ENCODE measurements around the gene RAPGEF1.

- TF ChIP-seq, protein P1, sequence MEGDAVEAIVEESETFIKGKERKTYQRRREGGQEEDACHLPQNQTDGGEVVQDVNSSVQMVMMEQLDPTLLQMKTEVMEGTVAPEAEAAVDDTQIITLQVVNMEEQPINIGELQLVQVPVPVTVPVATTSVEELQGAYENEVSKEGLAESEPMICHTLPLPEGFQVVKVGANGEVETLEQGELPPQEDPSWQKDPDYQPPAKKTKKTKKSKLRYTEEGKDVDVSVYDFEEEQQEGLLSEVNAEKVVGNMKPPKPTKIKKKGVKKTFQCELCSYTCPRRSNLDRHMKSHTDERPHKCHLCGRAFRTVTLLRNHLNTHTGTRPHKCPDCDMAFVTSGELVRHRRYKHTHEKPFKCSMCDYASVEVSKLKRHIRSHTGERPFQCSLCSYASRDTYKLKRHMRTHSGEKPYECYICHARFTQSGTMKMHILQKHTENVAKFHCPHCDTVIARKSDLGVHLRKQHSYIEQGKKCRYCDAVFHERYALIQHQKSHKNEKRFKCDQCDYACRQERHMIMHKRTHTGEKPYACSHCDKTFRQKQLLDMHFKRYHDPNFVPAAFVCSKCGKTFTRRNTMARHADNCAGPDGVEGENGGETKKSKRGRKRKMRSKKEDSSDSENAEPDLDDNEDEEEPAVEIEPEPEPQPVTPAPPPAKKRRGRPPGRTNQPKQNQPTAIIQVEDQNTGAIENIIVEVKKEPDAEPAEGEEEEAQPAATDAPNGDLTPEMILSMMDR (IDR thresholded peaks at IDR 0.05), result no peak
- TF ChIP-seq EZH2 (IDR thresholded peaks at IDR 0.05), result no peak
These were observed 109.6 kb downstream of the RAPGEF1 start for GRCh38 chr9:131630205-131630831.
